Testis (tissue), 3 donors: ENCODE data around the gene IGFBP5. TPM values are rescaled to one million over a fixed set of nuclear protein-coding genes. Genes with fewer than 3 reads are reported as not detected.

Experiments
- DNase-seq: peaks from one replicate; pipeline ENCODE4 v3.0.0-alpha.2; 2019
- H3K27ac ChIP-seq, 2 donors: fragments of 200-600 bp; sonication (generic); one replicate each; pipeline ENCODE4 v1.5.1; 2019
- H3K27me3 ChIP-seq: fragments of 200-600 bp; sonication (generic); one replicate; pipeline ENCODE4 v1.5.1; 2019
- H3K36me3 ChIP-seq: fragments of 200-600 bp; sonication (generic); one replicate; pipeline ENCODE4 v1.5.1; 2017; ENCODE audit warnings: low read depth; ENCODE audit errors: missing control alignments
- H3K4me1 ChIP-seq: fragments of 200-600 bp; sonication (generic); one replicate; pipeline ENCODE4 v1.5.1; 2019
- H3K4me3 ChIP-seq, 2 donors: fragments of 200-600 bp; sonication (generic); one replicate each; pipeline ENCODE4 v1.5.1; 2017 to 2019
- H3K9me3 ChIP-seq: fragments of 200-600 bp; sonication (generic); one replicate; pipeline ENCODE4 v1.5.1; 2017
- CTCF ChIP-seq, 3 experiments: fragments of 450-650 bp in 2 of 3; fragments of 200-600 bp in 1 of 3; sonication (generic) in 1 of 3; IDR thresholded peaks; one replicate each; pipeline ENCODE4 v1.5.1; 2016 to 2019; ENCODE audit warnings: antibody characterized with exemption in 3 of 3, mild to moderate bottlenecking in 2 of 3, moderate library complexity in 1 of 3
- POLR2A ChIP-seq: fragments of 450-650 bp; IDR thresholded peaks from one replicate; pipeline ENCODE4 v1.6.1; 2017; ENCODE audit warnings: antibody characterized with exemption, mild to moderate bottlenecking, moderate library complexity
- WGBS, 2 donors: methylation state at CpG; one replicate each; pipeline ENCODE4 v1.1.5; 2018; 5-methylcytosine and 5-hydroxymethylcytosine counted together
- intact Hi-C: fragments of 100-400 bp; cut with DNase I; formaldehyde crosslinking; loops from one replicate; pipeline ENCODE4 v1.15.1; 2023; ENCODE audit warnings: low total_unique reads
- polyA plus RNA-seq: library from polyadenylated mRNA; stranded (reverse); fragments of 350-450 nt; fragmentation: Illumina TruSeq; extraction: RNeasy Lipid Tissue Mini Kit (QIAGEN cat#74804); gene quantifications from one replicate; pipeline ENCODE4 v1.2.3, GENCODE V29; 2014; ENCODE audit warnings: low read depth, low replicate concordance; ENCODE audit not compliant: insufficient read depth
- total RNA-seq, 2 donors: library from RNA; depleted of rRNA; stranded (reverse); fragments of >200 nt; gene quantifications; one replicate each; pipeline ENCODE4 v1.2.3, GENCODE V29; 2016

Gene IGFBP5
- total and polyA plus RNA-seq, 3 donors from 2014 or later, result 169 to 308 (median 228) TPM

GRCh38 chr2:216717491-216717901 lies 22.1 kb upstream of the IGFBP5 start:
- Histone ChIP-seq H3K9me3 (no peaks in the 10 kb centered on the region), H3K27me3 (no peaks in the 10 kb centered on the region), H3K36me3 (no peaks in the 10 kb centered on the region), H3K4me1 (no peaks in the 10 kb centered on the region), H3K4me3 (no peak overlapping the region), H3K27ac (no peak overlapping the region)
- TF ChIP-seq CTCF (IDR thresholded peaks at IDR 0.05) (no peak), POLR2A (no peak)
- intact Hi-C loops, result no loop called here
- 50 to 59% methylated on average over 4 of the region's 4 CpGs for WGBS, 2 donors
- no peak for DNase-seq

GRCh38 chr2:216716109-216716508 lies 20.8 kb upstream of the IGFBP5 start:
- TF ChIP-seq POLR2A (no peak), CTCF (IDR thresholded peaks at IDR 0.05) (no peak)
- Histone ChIP-seq H3K36me3 (no peaks in the 10 kb centered on the region), H3K27ac (no peak overlapping the region), H3K4me1 (no peaks in the 10 kb centered on the region), H3K9me3 (no peaks in the 10 kb centered on the region), H3K27me3 (no peaks in the 10 kb centered on the region), H3K4me3 (no peak overlapping the region)
- intact Hi-C loops, result no loop called here
- no peak for DNase-seq
- WGBS, 2 donors, result 87 to 91% methylated on average over 4 of the region's 4 CpGs

GRCh38 chr2:216715402-216715974 lies 20.1 kb upstream of the IGFBP5 start:
- TF ChIP-seq CTCF (IDR thresholded peaks at IDR 0.05), result no peak
- no peak for TF ChIP-seq POLR2A
- no peak for DNase-seq
- no peaks in the 10 kb centered on the region for H3K27me3 ChIP-seq
- WGBS, 2 donors, result 81 to 86% methylated on average over 14 of the region's 14 CpGs
- H3K36me3 ChIP-seq, result no peaks in the 10 kb centered on the region
- intact Hi-C loops, result no loop called here
- no peak overlapping the region for H3K4me3 ChIP-seq
- no peaks in the 10 kb centered on the region for H3K4me1 ChIP-seq
- H3K27ac ChIP-seq, result no peak overlapping the region
- H3K9me3 ChIP-seq, result no peaks in the 10 kb centered on the region

GRCh38 chr2:216714376-216714775 lies 19.0 kb upstream of the IGFBP5 start:
- Histone ChIP-seq H3K4me3 (no peak overlapping the region), H3K4me1 (no peaks in the 10 kb centered on the region)
- WGBS, 2 donors, result 77 to 78% methylated on average over 3 of the region's 3 CpGs

More at GRCh38 chr2:216714376-216714775, 19.0 kb upstream of the IGFBP5 start:
- H3K27me3 ChIP-seq, result no peaks in the 10 kb centered on the region
- no peak for DNase-seq
- intact Hi-C loops, result no loop called here
- TF ChIP-seq POLR2A (no peak), CTCF (IDR thresholded peaks at IDR 0.05) (no peak)
- no peak overlapping the region for H3K27ac ChIP-seq
- H3K9me3 ChIP-seq, result no peaks in the 10 kb centered on the region
- no peaks in the 10 kb centered on the region for H3K36me3 ChIP-seq
